Brain pericyte (primary cell): ENCODE data around the gene GPSM1.

Experiments
- DNase-seq: peaks from one replicate; pipeline ENCODE4 v3.0.0-alpha.2; 2012; ENCODE audit warnings: low read depth, low spot score

GPSM1 gene

GRCh38 chr9:136327304-136327974, at the start of gene GPSM1:
GPSM1 (plus strand) TSS chr9:136327539; CDS start chr9:136327696, 157 bp downstream.
- DNase-seq: no peak

DNA sequence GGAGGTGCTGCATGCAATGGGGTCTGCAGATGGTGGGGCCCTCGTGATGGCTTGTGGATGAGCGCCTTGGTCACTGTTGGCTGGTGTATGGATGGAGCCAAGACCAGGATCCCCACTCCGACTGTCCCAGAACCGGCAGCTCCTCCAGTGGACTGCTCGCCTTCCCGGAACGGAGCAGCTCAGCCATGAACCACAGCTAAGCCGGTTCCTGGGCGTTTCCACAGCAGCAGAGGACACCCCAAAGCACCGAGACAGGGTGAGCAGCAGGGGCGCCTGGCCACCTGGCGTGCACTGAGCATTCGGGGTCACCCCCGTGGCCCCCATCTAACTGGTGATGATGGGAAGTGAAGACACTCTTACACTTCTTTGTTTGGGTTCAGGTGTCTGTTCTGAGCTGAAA, 49.6 kb upstream of the GPSM1 start:
- no peak for DNase-seq

DNA sequence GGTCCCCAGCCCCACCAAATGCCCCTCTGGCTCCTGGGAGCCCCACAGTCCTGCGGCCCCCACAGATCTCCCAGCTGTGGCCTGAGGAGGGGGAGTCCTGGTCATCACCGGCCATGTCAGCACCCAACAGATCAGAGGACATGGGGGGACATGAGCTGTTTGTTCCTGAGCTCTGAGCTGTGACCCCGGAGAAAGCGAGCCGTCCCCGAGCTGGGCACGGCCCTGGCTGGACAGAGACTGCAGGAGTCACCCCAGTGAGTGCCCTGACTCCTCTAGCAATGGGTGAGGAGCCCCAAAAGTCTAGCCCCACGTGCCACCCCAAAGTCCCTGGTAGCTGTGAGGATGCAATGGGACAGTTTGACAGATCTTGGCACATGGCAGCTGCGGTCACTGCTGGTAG, 49.1 kb upstream of the GPSM1 start:
- DNase-seq: no peak

GRCh38 chr9:136278894-136279293, 48.4 kb upstream of the GPSM1 start:
- no peak for DNase-seq

- no peak for DNase-seq
These were observed 47.9 kb upstream of the GPSM1 start for GRCh38 chr9:136279471-136279870.

DNA sequence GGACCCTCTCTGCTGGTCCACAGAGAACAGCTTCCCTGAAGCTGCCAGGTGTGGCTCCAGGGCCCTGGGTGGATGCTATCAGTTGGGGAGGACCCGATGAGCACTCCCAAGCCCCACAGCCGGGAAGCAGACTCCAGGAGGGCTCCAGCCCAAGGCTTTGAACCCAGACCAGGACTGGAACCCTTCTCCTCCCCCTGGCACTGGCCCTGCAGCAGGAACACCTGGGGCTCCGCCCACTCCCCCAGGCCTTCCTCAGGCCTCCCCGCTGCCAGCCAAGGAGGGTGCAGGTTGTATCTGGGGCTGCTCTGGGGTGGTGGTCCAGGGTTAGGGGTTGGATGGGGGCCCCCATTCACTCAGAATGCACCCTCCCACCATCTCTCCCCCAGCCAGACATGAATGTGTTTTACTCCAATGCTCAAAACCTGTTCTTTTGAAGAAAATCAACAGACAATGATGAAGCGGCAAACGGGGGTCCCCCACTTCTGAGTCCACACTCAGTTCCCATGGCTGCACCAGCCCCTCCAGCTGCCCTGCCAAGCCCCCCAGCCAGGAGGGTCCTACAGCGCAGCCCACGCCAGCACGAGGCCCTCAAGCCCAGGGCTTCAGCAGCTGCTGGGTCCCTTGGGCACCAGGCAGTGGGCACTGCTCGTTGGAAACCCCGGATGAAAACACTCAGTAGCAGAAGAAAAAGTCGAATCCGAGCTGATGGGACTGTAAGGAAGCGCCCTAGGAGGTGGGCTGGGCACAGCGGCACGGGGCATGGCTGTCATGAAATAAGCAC, 46.6 kb upstream of the GPSM1 start:
- no peak for DNase-seq

DNA sequence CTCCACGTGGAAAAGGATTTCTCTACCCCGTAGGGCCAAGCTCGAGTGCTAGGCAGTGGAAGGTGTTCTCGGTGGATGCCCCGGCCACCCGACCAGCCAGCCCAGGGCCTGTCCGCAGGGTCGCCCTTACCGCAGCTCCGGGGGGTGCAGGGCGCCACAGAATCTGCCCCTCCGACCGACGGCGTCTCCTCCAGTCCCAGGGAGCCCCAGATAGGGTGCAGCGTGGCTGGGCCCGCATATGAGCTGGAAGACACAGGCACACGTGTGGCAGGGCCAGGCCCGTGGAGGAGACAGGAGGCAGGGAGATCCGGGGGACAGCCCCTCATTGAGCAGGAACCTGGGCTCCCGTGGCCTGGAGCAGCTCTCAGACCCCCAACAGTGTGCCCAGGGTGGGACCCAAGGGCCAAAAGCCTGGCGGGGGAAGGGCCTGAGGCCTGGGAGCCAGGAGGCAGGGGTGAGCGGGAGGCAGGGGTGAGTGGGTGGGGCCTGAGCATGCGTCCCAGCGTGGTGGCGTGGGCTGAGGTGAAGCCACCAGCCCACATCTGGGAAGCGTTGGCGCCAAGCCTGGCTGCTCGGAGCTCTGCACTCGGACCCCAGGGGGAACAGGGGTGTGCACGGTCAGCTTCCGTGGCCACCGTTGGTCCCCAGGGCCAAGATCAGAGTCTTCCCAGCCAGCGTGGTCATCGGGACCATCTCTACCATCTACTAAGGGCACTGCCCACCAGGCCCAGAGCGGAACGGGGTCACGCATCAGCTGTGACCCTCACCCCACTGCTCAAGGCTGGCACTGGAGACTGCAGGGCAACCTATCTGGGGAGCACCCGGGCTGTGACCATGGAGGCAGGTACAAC, 45.7 kb upstream of the GPSM1 start:
- no peak for DNase-seq

- no peak for DNase-seq
These were observed 45.0 kb upstream of the GPSM1 start for GRCh38 chr9:136282272-136282861.

DNA sequence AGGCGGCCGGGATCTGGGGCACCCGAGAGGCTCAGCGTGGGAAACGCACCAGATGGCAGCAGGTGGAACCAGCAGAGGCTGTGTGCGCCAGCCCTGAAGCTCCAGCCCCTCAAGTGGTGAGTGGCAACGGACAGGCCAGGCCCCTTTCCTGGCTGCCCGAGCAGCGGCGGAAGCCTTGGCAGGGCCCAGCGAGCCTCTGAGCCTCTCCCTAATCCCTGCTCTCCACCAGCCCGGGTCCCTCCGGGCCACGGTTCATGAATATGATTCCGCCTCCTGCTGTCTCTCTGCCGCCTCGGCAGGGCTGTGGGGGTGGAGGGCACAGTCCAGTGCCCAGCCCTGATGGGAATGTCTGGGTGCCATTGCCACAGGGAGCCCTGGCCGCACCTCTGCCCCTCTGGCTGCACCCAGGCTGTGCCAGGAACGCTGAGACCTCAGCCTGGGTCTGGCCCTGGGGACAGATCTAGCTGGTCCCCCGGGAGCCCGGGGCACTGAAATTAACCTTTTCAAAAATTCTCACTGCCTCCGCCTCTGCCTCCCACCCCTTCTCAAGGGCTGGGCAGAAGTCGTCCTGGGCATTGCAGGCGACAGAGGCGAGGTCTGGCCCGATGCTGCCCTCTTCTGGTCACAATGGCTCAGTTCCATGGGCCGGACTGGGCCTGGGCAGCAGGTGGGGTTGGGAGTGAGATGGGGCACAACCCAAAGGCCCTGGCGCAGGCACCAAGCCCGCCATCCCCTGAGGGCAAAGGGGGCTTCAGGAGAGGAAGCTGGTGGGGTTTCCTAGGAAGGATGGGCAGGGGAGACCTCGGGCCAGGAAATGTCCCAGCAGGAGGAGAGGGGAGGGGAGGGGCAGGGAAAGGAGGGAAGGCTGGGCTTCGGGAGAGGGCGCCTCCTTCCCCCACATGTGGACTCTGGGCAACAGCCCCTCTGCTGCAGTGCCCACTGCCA, 43.8 kb upstream of the GPSM1 start:
- DNase-seq: no peak

DNA sequence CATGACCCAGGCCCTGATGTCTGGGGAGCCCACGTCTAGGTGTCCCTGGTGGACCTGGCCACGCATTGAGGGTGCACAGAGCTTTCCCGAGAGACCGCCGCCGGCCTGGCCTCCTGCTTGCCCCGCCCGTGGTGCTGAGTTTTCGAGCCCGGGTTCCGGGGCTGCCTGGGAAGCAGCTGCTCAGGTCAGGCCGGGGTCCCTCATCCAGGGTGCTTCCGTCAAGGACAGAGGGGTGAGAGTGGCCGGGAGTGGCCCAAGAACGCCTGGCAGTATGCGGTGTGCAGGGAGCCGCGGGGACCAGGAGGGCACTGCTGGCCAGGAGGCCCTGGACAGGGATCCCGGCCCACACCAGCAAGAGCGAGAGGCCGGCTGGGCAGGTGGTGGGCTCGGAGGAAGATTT, 43.0 kb upstream of the GPSM1 start:
- DNase-seq: no peak

GRCh38 chr9:136284951-136285350, 42.4 kb upstream of the GPSM1 start:
- no peak for DNase-seq

DNA sequence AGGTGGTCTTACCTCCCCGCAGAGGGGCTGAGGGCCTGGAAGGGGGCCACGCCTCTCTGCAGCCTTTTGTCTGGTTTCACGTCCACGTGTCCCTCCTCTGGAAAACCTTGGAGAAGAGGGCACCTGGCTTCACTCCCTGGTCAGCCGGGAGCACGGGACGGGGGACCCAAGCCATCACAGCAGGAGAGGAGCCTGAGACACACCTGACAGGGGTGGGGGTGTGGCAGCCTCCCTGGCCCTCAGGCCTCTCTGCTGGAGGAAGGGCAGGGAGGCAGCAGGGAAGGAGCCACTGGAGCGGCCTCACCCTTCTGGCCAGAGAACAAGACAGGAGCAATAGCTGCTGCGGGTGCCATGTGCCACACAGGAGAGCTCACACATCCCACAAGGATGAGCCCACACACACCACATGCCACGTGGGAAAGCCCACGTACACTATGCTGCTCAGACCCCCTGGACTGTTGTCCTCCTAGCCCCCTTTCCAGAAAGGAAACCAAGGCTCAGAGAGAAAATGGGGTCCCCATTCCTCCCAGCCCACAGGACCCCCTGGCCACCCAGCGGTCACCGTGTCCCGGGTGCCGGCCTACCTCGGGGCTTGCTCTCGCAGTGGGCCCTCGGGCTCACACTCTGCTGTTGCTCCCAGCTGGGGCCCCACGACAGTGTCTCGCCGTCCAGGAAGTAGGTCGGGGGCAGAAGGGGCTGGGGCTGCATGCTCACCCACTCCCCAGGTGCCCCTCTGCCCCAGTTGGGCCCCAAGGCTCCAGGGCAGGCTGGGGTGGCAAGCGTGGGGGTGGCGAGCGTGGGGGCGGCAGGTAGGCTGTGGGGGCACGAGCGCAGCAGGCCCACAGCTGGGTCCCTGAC, 41.6 kb upstream of the GPSM1 start:
- DNase-seq: no peak

GRCh38 chr9:136286359-136286986, 40.9 kb upstream of the GPSM1 start:
- DNase-seq: no peak

DNA sequence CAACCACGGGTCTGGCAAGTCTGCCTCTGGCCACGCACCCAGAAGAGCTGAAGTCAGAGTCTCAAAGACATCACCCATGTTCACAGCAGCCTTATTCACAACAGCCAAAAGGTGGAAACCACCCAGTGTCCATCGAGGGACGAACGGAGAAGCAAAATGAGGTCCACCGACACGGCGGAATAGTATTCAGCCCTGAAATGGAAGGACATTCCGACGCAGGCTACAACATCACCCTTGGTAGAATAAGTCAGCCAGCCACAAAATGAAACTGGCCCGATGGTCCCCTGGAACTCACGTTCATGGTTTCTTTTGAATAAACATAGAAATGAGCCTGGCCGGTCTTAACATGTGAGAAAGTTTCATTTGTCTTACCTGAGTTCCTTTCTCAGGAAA, 40.4 kb upstream of the GPSM1 start:
- no peak for DNase-seq

- DNase-seq: no peak
These were observed 39.2 kb upstream of the GPSM1 start for GRCh38 chr9:136287960-136288753.

- no peak for DNase-seq
These were observed 37.5 kb upstream of the GPSM1 start for GRCh38 chr9:136289651-136290507.

- DNase-seq: no peak
These were observed 36.8 kb upstream of the GPSM1 start for GRCh38 chr9:136290508-136291000.
